Measurements from ENCODE around the gene WAC.

WAC gene

GRCh38 chr10:28668363-28669226, 135.7 kb downstream of the WAC start:
- DNase-seq (ENCODE audit: low read depth): peak; percentile 57

DNA sequence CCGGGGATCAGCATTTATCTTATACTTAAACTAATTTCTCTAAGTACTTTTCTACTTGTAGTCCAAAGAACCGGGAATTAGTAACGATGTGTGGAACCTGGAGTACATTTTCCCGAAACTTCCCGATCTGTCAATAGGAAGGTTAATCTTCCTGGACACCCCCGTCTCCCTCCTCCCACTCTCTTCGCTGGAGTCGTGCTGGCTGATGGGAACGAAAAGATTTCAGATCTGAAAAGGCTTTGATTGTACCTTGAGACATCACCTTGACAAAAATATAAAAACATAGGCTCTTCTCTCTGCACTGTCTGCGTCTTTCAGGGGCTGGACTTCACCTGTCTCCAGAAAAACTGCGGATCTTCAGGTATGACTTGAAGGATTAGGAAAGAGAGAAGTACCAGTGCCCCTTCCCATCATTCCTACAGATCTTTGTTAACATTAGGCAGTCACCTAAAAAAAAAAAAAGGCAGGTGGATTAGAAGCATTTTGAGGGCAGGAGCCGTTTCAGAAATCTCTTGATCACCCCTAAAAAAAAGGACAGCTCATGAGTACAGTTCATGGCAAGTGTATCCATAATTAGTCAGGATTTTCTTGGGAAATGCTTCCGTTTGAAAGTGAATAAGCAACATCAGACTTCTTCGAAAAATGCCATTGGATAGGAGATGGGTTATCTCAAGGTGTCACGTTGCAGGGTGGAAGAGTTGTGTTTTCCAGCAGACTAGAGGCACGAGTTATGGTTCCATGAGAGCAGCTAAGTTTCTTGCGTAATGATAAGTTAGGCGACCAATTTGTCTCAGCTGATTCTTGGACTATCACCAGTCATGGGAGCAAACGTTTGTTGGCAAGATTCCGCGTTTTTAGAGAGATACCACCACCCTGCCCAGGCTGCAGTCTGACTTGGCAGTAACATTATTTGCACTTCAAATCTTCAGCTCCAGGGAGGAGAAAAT, 136.6 kb downstream of the WAC start:
- no peak for DNase-seq (ENCODE audit: low read depth)
